Measurements from ENCODE around the gene RERG. TPM values are rescaled to one million over a fixed set of nuclear protein-coding genes. Genes with fewer than 3 reads are reported as not detected.
A peak's percentile ranks its signal among the peaks of the same experiment; 100 is the strongest.
"Not testable (repeated sequence)": the region's sequence is repeated elsewhere in the genome, so short reads cannot be mapped to it uniquely, and the experiment has no call there.

RERG gene
- total RNA-seq, 1 donor from 2014 or later, result not detected

GRCh38 chr12:15151161-15152091 is 69.8 kb downstream of the RERG start:
- peak; percentile 5 for DNase-seq (ENCODE audit: extremely low read depth, low read depth, low spot score)

- DNase-seq (ENCODE audit: extremely low read depth, low read depth, low spot score), result no peak
Observed at GRCh38 chr12:15146585-15146984, 74.6 kb downstream of the RERG start.

- no peak for DNase-seq (ENCODE audit: extremely low read depth, low read depth, low spot score)
Observed at GRCh38 chr12:15143467-15143866, 77.8 kb downstream of the RERG start.

GRCh38 chr12:15142711-15143110 is 78.5 kb downstream of the RERG start:
- no peak for DNase-seq (ENCODE audit: extremely low read depth, low read depth, low spot score)

GRCh38 chr12:15131431-15131830 is 89.8 kb downstream of the RERG start:
- DNase-seq (ENCODE audit: extremely low read depth, low read depth, low spot score), result no peak

- no peak for DNase-seq (ENCODE audit: extremely low read depth, low read depth, low spot score)
Observed at GRCh38 chr12:15130541-15130940, 90.7 kb downstream of the RERG start.

GRCh38 chr12:15123401-15123800 is 97.8 kb downstream of the RERG start:
- DNase-seq (ENCODE audit: extremely low read depth, low read depth, low spot score), result no peak

GRCh38 chr12:15122344-15122743 is 98.9 kb downstream of the RERG start:
- DNase-seq (ENCODE audit: extremely low read depth, low read depth, low spot score), result no peak

- DNase-seq (ENCODE audit: extremely low read depth, low read depth, low spot score), result no peak
Observed at GRCh38 chr12:15118955-15119354, 102.3 kb downstream of the RERG start.

GRCh38 chr12:15116983-15117382 is 104.2 kb downstream of the RERG start:
- no peak for DNase-seq (ENCODE audit: extremely low read depth, low read depth, low spot score)

GRCh38 chr12:15116086-15116485 is 105.1 kb downstream of the RERG start:
- no peak for DNase-seq (ENCODE audit: extremely low read depth, low read depth, low spot score)

- no peak for DNase-seq (ENCODE audit: extremely low read depth, low read depth, low spot score)
Observed at GRCh38 chr12:15115434-15115833, 105.8 kb downstream of the RERG start.

GRCh38 chr12:15114501-15114900 is 106.7 kb downstream of the RERG start:
- no peak for DNase-seq (ENCODE audit: extremely low read depth, low read depth, low spot score)

- no peak for DNase-seq (ENCODE audit: extremely low read depth, low read depth, low spot score)
Observed at GRCh38 chr12:15092826-15093225, 128.4 kb downstream of the RERG start.

- no peak for DNase-seq (ENCODE audit: extremely low read depth, low read depth, low spot score)
Observed at GRCh38 chr12:15090441-15090840, 130.8 kb downstream of the RERG start.

- DNase-seq (ENCODE audit: extremely low read depth, low read depth, low spot score), result no peak
Observed at GRCh38 chr12:15088105-15088504, 133.1 kb downstream of the RERG start.

GRCh38 chr12:15077751-15078150 is 143.5 kb downstream of the RERG start:
- not testable (repeated sequence) for DNase-seq (ENCODE audit: extremely low read depth, low read depth, low spot score)

GRCh38 chr12:15074351-15074750 is 146.9 kb downstream of the RERG start:
- DNase-seq (ENCODE audit: extremely low read depth, low read depth, low spot score), result no peak

GRCh38 chr12:15059123-15059522 is 162.1 kb downstream of the RERG start:
- no peak for DNase-seq (ENCODE audit: extremely low read depth, low read depth, low spot score)
